ENCODE results near the gene ZNF512B. TPM values are rescaled to one million over a fixed set of nuclear protein-coding genes. Genes with fewer than 3 reads are reported as not detected.

ZNF512B gene
- total RNA-seq, 1 donor from 2014 or later: 17.6 TPM

GRCh38 chr20:63958471-63958870, 11.3 kb downstream of the ZNF512B start:
- Histone ChIP-seq H3K27me3 (no peaks in the 10 kb centered on the region), H3K36me3 (peaks cover 26% of the 10 kb centered on the region), H3K4me1 (peaks cover 33% of the 10 kb centered on the region), H3K4me3 (no peak overlapping the region), H3K9me3 (no peaks in the 10 kb centered on the region), H3K27ac (no peak overlapping the region)
- intact Hi-C loops (cut with DNase I): no loop called here
- DNase-seq (no peak), ATAC-seq (no peak)
- TF ChIP-seq, protein P1, sequence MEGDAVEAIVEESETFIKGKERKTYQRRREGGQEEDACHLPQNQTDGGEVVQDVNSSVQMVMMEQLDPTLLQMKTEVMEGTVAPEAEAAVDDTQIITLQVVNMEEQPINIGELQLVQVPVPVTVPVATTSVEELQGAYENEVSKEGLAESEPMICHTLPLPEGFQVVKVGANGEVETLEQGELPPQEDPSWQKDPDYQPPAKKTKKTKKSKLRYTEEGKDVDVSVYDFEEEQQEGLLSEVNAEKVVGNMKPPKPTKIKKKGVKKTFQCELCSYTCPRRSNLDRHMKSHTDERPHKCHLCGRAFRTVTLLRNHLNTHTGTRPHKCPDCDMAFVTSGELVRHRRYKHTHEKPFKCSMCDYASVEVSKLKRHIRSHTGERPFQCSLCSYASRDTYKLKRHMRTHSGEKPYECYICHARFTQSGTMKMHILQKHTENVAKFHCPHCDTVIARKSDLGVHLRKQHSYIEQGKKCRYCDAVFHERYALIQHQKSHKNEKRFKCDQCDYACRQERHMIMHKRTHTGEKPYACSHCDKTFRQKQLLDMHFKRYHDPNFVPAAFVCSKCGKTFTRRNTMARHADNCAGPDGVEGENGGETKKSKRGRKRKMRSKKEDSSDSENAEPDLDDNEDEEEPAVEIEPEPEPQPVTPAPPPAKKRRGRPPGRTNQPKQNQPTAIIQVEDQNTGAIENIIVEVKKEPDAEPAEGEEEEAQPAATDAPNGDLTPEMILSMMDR (IDR thresholded peaks at IDR 0.05): no peak

GRCh38 chr20:63957690-63958441, 11.9 kb downstream of the ZNF512B start:
- intact Hi-C loops (cut with DNase I): no loop called here
- DNase-seq (no peak), ATAC-seq (no peak)
- Histone ChIP-seq H3K27ac (peak overlapping the region; percentile 69), H3K27me3 (no peaks in the 10 kb centered on the region), H3K4me3 (no peak overlapping the region), H3K4me1 (peaks cover 38% of the 10 kb centered on the region), H3K36me3 (peaks cover 21% of the 10 kb centered on the region), H3K9me3 (no peaks in the 10 kb centered on the region)
- TF ChIP-seq, protein P1 (IDR thresholded peaks at IDR 0.05): no peak

GRCh38 chr20:63957004-63957689, 12.6 kb downstream of the ZNF512B start:
- H3K4me3 ChIP-seq: peak overlapping the region; percentile 94
- ATAC-seq: peak; percentile 31
- H3K9me3 ChIP-seq: no peaks in the 10 kb centered on the region
- intact Hi-C loops (cut with DNase I): no loop called here
- peaks cover 45% of the 10 kb centered on the region for H3K4me1 ChIP-seq
- H3K27ac ChIP-seq: peak overlapping the region; percentile 69
- DNase-seq: no peak
- H3K27me3 ChIP-seq: no peaks in the 10 kb centered on the region
- TF ChIP-seq, protein P1 (IDR thresholded peaks at IDR 0.05): peak; percentile 20
- H3K36me3 ChIP-seq: peaks cover 13% of the 10 kb centered on the region

- peak overlapping the region; percentile 94 for H3K4me3 ChIP-seq
- intact Hi-C loops (cut with DNase I): no loop called here
- TF ChIP-seq, protein P1 (IDR thresholded peaks at IDR 0.05): no peak
- DNase-seq: no peak
- ATAC-seq: no peak
- no peaks in the 10 kb centered on the region for H3K27me3 ChIP-seq
- H3K36me3 ChIP-seq: peaks cover 8% of the 10 kb centered on the region
- H3K4me1 ChIP-seq: peaks cover 50% of the 10 kb centered on the region
- no peaks in the 10 kb centered on the region for H3K9me3 ChIP-seq
- H3K27ac ChIP-seq: peak overlapping the region; percentile 69
These were observed 13.1 kb downstream of the ZNF512B start for GRCh38 chr20:63956664-63957003.

DNA sequence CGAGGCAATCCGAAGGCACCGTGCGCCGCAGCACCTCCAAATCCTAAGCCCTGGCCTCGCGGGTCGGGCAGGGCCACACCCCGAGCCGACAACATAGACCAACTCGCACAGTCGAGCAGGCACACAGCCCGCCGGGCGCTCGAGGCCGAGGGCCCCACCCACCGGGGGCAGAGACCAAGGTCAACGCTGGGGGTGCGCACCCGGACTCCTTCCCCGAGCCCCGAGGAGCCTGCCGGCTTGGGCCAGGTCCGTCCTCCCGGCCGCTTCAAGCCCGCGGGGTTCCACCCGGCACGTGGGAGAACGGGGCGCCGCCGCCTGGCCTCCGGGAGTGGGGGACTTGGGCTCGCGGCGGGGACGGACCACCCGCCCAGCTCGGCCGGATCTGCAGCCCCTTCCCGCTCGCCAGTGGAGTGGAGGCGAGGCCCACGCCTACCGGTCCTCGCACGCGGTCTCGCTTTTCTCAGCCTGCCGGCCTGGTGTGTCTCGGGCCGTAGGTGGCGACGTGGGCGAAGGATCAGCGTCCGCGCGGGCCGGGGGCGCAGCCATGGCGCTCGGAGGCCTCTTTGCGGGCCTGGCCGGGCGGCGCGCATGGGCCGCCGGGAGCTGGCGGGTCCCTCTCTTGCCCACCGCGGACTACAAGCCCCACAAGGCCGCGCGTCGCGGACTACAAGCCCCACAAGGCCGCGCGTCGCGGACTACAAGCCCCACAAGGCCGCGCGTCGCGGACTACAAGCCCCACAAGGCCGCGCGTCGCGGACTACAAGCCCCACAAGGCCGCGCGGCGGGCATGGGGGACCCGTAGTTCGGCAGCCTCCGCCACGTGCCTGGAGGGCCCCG, 13.7 kb downstream of the ZNF512B start, which contains the start of gene UCKL1:
Gene UCKL1, minus strand, starts transcription at position 590 of the 837 bp plus-strand sequence. Its CDS starts 44 bp downstream, at position 546.
- DNase-seq: peak; percentile 96
- Histone ChIP-seq H3K4me3 (peak within 1 kb of the TSS; percentile 94), H3K4me1 (peaks cover 54% of the 10 kb centered on the region), H3K9me3 (no peaks in the 10 kb centered on the region), H3K27me3 (no peaks in the 10 kb centered on the region), H3K36me3 (peaks cover 2% of the 10 kb centered on the region), H3K27ac (peak within 1 kb of the TSS; percentile 92)
- intact Hi-C loops (cut with DNase I): no loop called here
- TF ChIP-seq, protein P1 (IDR thresholded peaks at IDR 0.05): no peak
- peak; percentile 87 for ATAC-seq
